GM12878 (cell line): ENCODE results near the gene PON1. TPM values are rescaled to one million over a fixed set of nuclear protein-coding genes. Genes with fewer than 3 reads are reported as not detected.

Experiments used
- ATAC-seq: fragments of 200-7000 bp; cut with Tn5 transposase; 3 replicates; pipeline ENCODE4 v1.9.1; 2020; ENCODE audit warnings: mild to moderate bottlenecking, moderate library complexity
- BruUV-seq: library from RNA; stranded (reverse); fragments of 400-500 nt; replicated peaks from 2 replicates; lab custom pipeline; 2021; lab: Mats Ljungman, UMichigan
- CTCF ChIA-PET: fragments of 300-600 bp; sonication (Branson Sonifier 250); formaldehyde crosslinking; extraction: SDS; loops from one replicate; lab custom pipeline; 2021; ENCODE audit warnings: inconsistent platforms; lab: Yijun Ruan, JAX
- POLR2A ChIA-PET: fragments of 350-600 bp; formaldehyde crosslinking; extraction: SDS; loops from one replicate; lab custom pipeline; 2021; ENCODE audit warnings: inconsistent platforms; lab: Charles Lee
- RAD21 ChIA-PET: fragments of 300-600 bp; sonication (Branson Sonifier 250); formaldehyde crosslinking; loops from one replicate; lab custom pipeline; 2023; ENCODE audit warnings: antibody characterized with exemption; ENCODE audit not compliant: unreplicated experiment; lab: Charles Lee
- SMC1A ChIA-PET: fragments of 300-600 bp; sonication (Branson Sonifier 250); formaldehyde crosslinking; loops from one replicate; lab custom pipeline; 2023; ENCODE audit not compliant: unreplicated experiment, uncharacterized antibody; lab: Charles Lee
- DNase-seq: peaks from one replicate; pipeline ENCODE4 v3.0.0-alpha.2; 2011; ENCODE audit warnings: low read depth, low spot score
- FAIRE-seq: peaks from 3 replicates; lab custom pipeline; 2011; peaks lifted over from hg19 to GRCh38; lab: Jason Lieb, UNC
- H2AFZ ChIP-seq: 2 replicates; pipeline ENCODE4 v1.6.0; 2011; ENCODE audit warnings: low read depth, low read length, control low read depth; ENCODE audit not compliant: control insufficient read depth
- H3K27ac ChIP-seq: 2 replicates; pipeline ENCODE4 v1.5.1; 2011; ENCODE audit warnings: control low read depth; ENCODE audit not compliant: control insufficient read depth, insufficient read depth
- H3K27me3 ChIP-seq, 2 experiments: replicated peaks in 1 of 2; 2 replicates each; pipeline versions ENCODE4 v1.6.0 to v1.6.1; 2011; ENCODE audit warnings: low read length in 1 of 2; ENCODE audit not compliant: control insufficient read depth in 2 of 2, insufficient read depth in 2 of 2
- H3K36me3 ChIP-seq, 2 experiments: 2 replicates each; pipeline ENCODE4 v1.5.1; 2011; ENCODE audit warnings: low read length in 1 of 2; ENCODE audit not compliant: control insufficient read depth in 2 of 2, insufficient read depth in 2 of 2
- H3K4me1 ChIP-seq: 2 replicates; pipeline ENCODE4 v1.6.1; 2011; ENCODE audit warnings: mild to moderate bottlenecking, low read length, moderate library complexity, mixed read lengths; ENCODE audit not compliant: control insufficient read depth, insufficient read depth
- H3K4me2 ChIP-seq: 2 replicates; pipeline ENCODE4 v1.6.0; 2011; ENCODE audit warnings: control low read depth; ENCODE audit not compliant: control insufficient read depth, insufficient read depth
- H3K4me3 ChIP-seq: fragments of 200-600 bp; sonication (generic); 2 replicates; pipeline ENCODE4 v1.5.1; 2016
- H3K79me2 ChIP-seq: 2 replicates; pipeline ENCODE4 v1.6.0; 2011; ENCODE audit warnings: low read length; ENCODE audit not compliant: control insufficient read depth, insufficient read depth
- H3K9ac ChIP-seq: 2 replicates; pipeline ENCODE4 v1.8.0; 2011; ENCODE audit warnings: low read length, control low read depth, mixed read lengths; ENCODE audit not compliant: control insufficient read depth, insufficient read depth
- H3K9me3 ChIP-seq: replicated peaks from 3 replicates; pipeline ENCODE4 v1.5.1; 2011; ENCODE audit warnings: mild to moderate bottlenecking, low read length; ENCODE audit not compliant: control insufficient read depth, insufficient read depth
- H4K20me1 ChIP-seq: 2 replicates; pipeline ENCODE4 v1.6.0; 2011; ENCODE audit not compliant: control insufficient read depth, insufficient read depth
- CEBPB ChIP-seq, 2 experiments: fragments of 150-350 bp in 1 of 2; IDR thresholded peaks; 2 replicates each; pipeline ENCODE4 v1.6.1; 2012 to 2014; ENCODE audit warnings: low read depth in 2 of 2, low read length in 2 of 2, borderline replicate concordance in 1 of 2, inconsistent platforms in 1 of 2
- EED ChIP-seq: sonication (generic); IDR thresholded peaks from 2 replicates; pipeline ENCODE4 v1.6.1; 2016; ENCODE audit warnings: antibody characterized with exemption, low read depth
- EGR1 ChIP-seq, 2 experiments: IDR thresholded peaks; 1 replicate in 1 of 2; 2 replicates in 1 of 2; pipeline ENCODE4 v1.6.1; 2011 to 2012; ENCODE audit warnings: low read depth in 2 of 2, low read length in 2 of 2, borderline replicate concordance in 1 of 2, mild to moderate bottlenecking in 1 of 2, moderate library complexity in 1 of 2
- FOS ChIP-seq: IDR thresholded peaks from 3 replicates; pipeline ENCODE4 v1.6.1; 2011; ENCODE audit warnings: borderline replicate concordance; ENCODE audit not compliant: insufficient read length; ENCODE audit errors: extremely low read depth
- FOXM1 ChIP-seq: IDR thresholded peaks from 2 replicates; pipeline ENCODE4 v1.6.1; 2012; ENCODE audit warnings: low read depth, mild to moderate bottlenecking, inconsistent platforms, low read length, moderate library complexity
- POU2F2 ChIP-seq: IDR thresholded peaks from 3 replicates; pipeline ENCODE4 v1.6.1; 2011; ENCODE audit warnings: low read depth, mild to moderate bottlenecking, low read length, borderline replicate concordance
- RELA ChIP-seq: fragments of 450-650 bp; IDR thresholded peaks from 2 replicates; pipeline ENCODE4 v1.8.0; 2014; ENCODE audit warnings: borderline replicate concordance; ENCODE audit not compliant: partially characterized antibody
- SKIL ChIP-seq: fragments of 450-650 bp; IDR thresholded peaks from 2 replicates; pipeline ENCODE4 v1.6.1; 2017; ENCODE audit warnings: mild to moderate bottlenecking, low read depth, inconsistent platforms; ENCODE audit not compliant: poor library complexity, severe bottlenecking
- SMARCA5 ChIP-seq: fragments of 450-650 bp; IDR thresholded peaks from 2 replicates; pipeline ENCODE4 v1.6.1; 2017; ENCODE audit warnings: mild to moderate bottlenecking
- SMC3 ChIP-seq: IDR thresholded peaks from 2 replicates; pipeline ENCODE4 v1.6.1; 2011; ENCODE audit warnings: low read length, improper control_type of control experiment, borderline replicate concordance
- SREBF1 ChIP-seq: IDR thresholded peaks from 2 replicates; pipeline ENCODE4 v1.6.1; 2012; ENCODE audit warnings: mild to moderate bottlenecking, low read length
- TBL1XR1 ChIP-seq: IDR thresholded peaks from 2 replicates; pipeline ENCODE4 v1.6.1; 2012; ENCODE audit warnings: low read depth, low read length, improper control_type of control experiment
- TCF3 ChIP-seq: IDR thresholded peaks from 2 replicates; pipeline ENCODE4 v1.6.1; 2012; ENCODE audit warnings: low read depth, mild to moderate bottlenecking, low read length, borderline replicate concordance; ENCODE audit not compliant: insufficient read depth
- WRNIP1 ChIP-seq: IDR thresholded peaks from 2 replicates; pipeline ENCODE4 v1.6.1; 2011; ENCODE audit warnings: low read depth, low read length, improper control_type of control experiment, borderline replicate concordance
- WGBS: methylation state at CpG from one replicate; pipeline ENCODE4 v1.1.6; 2016; ENCODE audit warnings: low lambda C conversion rate; ENCODE audit not compliant: insufficient replicate concordance, insufficient coverage; ENCODE audit errors: missing lambda C conversion rate; 5-methylcytosine and 5-hydroxymethylcytosine counted together
- in situ Hi-C: fragments of 300-500 bp; cut with MboI; formaldehyde crosslinking; loops from 9 replicates; pipeline ENCODE4 v1.14.3; 2018; ENCODE audit warnings: mixed read lengths
- intact Hi-C: fragments of 100-400 bp; cut with micrococcal nuclease; formaldehyde crosslinking; loops from one replicate; pipeline ENCODE4 v1.14.2; 2022; ENCODE audit not compliant: unreplicated experiment
- polyA plus RNA-seq, 11 experiments: library from polyadenylated mRNA; depleted of rRNA in 4 of 11; unstranded in 6 of 11; stranded (reverse) in 5 of 11; fragments of >200 nt; fragmentation: Nextera tagmentation in 4 of 11; fragmentation: Illumina TruSeq in 1 of 11; extraction: Ambion mirVana in 4 of 11; extraction: Trizol in 1 of 11; gene quantifications; 1 replicate in 1 of 11; 2 replicates in 10 of 11; pipeline versions ENCODE4 v1.2.1 to v1.2.3, GENCODE V29; 2011 to 2016; ENCODE audit warnings: inconsistent platforms in 2 of 11, missing spikeins in 2 of 11, low read depth in 1 of 11
- total RNA-seq, 4 experiments: library from RNA; depleted of rRNA in 3 of 4; stranded (reverse); fragments of >200 nt in 3 of 4; fragmentation: Illumina TruSeq in 1 of 4; extraction: Trizol in 1 of 4; gene quantifications; 2 replicates each; pipeline versions ENCODE4 v1.2.1 to v1.2.3, GENCODE V29; 2013 to 2021
- TF ChIP-seq, protein P1 (sequence below): fragments of 150-350 bp; IDR thresholded peaks from 2 replicates; pipeline ENCODE4 v1.6.1; 2014; ENCODE audit warnings: mild to moderate bottlenecking, low read depth, low read length
- TF ChIP-seq, protein P2 (sequence below): fragments of 450-650 bp; IDR thresholded peaks from 2 replicates; pipeline ENCODE4 v1.6.1; 2017; ENCODE audit warnings: borderline replicate concordance
- TF ChIP-seq, protein P3 (sequence below): IDR thresholded peaks from 2 replicates; pipeline ENCODE4 v1.6.1; 2012; ENCODE audit warnings: low read depth, low read length, improper control_type of control experiment

PON1 gene
- total and polyA plus RNA-seq, 10 of the 15 experiments (the other 5 are each of a cell fraction or from before 2014, with no cell fraction given), result 0.10 to 0.26 (median 0.23) TPM; not detected in 4

DNA sequence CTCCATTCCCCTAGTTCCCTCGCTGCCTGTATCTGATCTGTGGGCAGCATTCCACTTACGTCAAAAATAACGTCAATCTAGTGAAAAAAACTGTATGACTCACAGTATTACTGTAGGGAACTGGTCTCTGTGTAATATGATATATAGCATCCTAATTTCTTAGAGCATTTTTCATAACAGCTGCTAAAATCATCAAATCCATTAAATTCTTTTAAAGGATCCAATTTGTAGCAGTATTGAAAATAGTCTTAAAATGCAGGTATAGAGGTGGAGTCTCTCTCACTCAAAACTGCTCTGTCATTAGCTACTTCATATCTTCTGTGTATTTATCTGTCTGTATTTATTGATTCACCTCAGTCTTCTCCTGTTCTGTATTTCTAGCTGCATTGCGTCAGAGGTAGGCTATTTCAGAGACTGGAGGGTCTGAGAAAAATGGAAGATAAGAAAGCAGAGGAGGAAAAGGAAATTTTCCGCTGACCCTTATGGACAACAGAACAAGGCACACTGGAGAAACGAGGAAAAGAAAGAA, 59.9 kb downstream of the PON1 start:
- no peaks in the 10 kb centered on the region for H3K36me3 ChIP-seq
- RAD21 ChIA-PET, result interaction anchor here (1.0 to 2.2 kb wide), 2 partner anchors 212 to 422 kb away, joined by 3 to 8 read pairs; no protein-coding TSS in a partner anchor
- no peak overlapping the region for H2AFZ ChIP-seq
- BruUV-seq, result no TSS peak
- CTCF ChIA-PET, result interaction anchor here (1.4 to 3.3 kb wide), 3 partner anchors 15 to 212 kb away, joined by 5 to 18 read pairs (median 15); no protein-coding TSS in a partner anchor
- peak; percentile 78 for ATAC-seq
- 38% methylated on average over 6 of the region's 6 CpGs for WGBS
- in situ Hi-C loops (no loop called here), intact Hi-C loops (no loop called here)
- H3K27me3 ChIP-seq, result no peaks in the 10 kb centered on the region
- no peak overlapping the region for H3K27ac ChIP-seq
- H3K9me3 ChIP-seq, result no peaks in the 10 kb centered on the region
- POLR2A ChIA-PET, result no interaction called here
- no peaks in the 10 kb centered on the region for H3K79me2 ChIP-seq
- H3K4me2 ChIP-seq, result no peak overlapping the region
- H3K4me1 ChIP-seq, result no peaks in the 10 kb centered on the region
- DNase-seq, result no peak
- H4K20me1 ChIP-seq, result no peaks in the 10 kb centered on the region
- FAIRE-seq, result no peak
- no peak overlapping the region for H3K9ac ChIP-seq
- SMC1A ChIA-PET, result interaction anchor here (0.6 to 2.2 kb wide), 7 partner anchors 10 to 1280 kb away, joined by 3 to 6 read pairs (median 3); no protein-coding TSS in a partner anchor
- TF ChIP-seq FOS (no peak), POU2F2 (no peak), TBL1XR1 (no peak), CEBPB (IDR thresholded peaks at IDR 0.05; ENCODE audit: borderline replicate concordance in 1 of 2, low read depth in 2 of 2, low read length in 2 of 2) (no peak), WRNIP1 (no peak), EGR1 (IDR thresholded peaks at IDR 0.05; ENCODE audit: borderline replicate concordance in 1 of 2, low read depth in 2 of 2, low read length in 2 of 2) (no peak), SMARCA5 (no peak), SKIL (no peak), FOXM1 (no peak), SREBF1 (no peak), RELA (no peak), TCF3 (no peak), EED (no peak), SMC3 (no peak)
- TF ChIP-seq, protein P1, sequence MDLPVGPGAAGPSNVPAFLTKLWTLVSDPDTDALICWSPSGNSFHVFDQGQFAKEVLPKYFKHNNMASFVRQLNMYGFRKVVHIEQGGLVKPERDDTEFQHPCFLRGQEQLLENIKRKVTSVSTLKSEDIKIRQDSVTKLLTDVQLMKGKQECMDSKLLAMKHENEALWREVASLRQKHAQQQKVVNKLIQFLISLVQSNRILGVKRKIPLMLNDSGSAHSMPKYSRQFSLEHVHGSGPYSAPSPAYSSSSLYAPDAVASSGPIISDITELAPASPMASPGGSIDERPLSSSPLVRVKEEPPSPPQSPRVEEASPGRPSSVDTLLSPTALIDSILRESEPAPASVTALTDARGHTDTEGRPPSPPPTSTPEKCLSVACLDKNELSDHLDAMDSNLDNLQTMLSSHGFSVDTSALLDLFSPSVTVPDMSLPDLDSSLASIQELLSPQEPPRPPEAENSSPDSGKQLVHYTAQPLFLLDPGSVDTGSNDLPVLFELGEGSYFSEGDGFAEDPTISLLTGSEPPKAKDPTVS, result no peak
- TF ChIP-seq, protein P2, sequence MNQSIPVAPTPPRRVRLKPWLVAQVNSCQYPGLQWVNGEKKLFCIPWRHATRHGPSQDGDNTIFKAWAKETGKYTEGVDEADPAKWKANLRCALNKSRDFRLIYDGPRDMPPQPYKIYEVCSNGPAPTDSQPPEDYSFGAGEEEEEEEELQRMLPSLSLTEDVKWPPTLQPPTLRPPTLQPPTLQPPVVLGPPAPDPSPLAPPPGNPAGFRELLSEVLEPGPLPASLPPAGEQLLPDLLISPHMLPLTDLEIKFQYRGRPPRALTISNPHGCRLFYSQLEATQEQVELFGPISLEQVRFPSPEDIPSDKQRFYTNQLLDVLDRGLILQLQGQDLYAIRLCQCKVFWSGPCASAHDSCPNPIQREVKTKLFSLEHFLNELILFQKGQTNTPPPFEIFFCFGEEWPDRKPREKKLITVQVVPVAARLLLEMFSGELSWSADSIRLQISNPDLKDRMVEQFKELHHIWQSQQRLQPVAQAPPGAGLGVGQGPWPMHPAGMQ, result no peak
- TF ChIP-seq, protein P3, sequence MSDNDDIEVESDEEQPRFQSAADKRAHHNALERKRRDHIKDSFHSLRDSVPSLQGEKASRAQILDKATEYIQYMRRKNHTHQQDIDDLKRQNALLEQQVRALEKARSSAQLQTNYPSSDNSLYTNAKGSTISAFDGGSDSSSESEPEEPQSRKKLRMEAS, result no peak
- H3K4me3 ChIP-seq, result no peak overlapping the region
